Measurements from ENCODE around the gene GCK. TPM values are rescaled to one million over a fixed set of nuclear protein-coding genes. Genes with fewer than 3 reads are reported as not detected.

Gene GCK
- total RNA-seq, 2 donors from 2014 or later: 0.15 to 0.22 TPM

DNA sequence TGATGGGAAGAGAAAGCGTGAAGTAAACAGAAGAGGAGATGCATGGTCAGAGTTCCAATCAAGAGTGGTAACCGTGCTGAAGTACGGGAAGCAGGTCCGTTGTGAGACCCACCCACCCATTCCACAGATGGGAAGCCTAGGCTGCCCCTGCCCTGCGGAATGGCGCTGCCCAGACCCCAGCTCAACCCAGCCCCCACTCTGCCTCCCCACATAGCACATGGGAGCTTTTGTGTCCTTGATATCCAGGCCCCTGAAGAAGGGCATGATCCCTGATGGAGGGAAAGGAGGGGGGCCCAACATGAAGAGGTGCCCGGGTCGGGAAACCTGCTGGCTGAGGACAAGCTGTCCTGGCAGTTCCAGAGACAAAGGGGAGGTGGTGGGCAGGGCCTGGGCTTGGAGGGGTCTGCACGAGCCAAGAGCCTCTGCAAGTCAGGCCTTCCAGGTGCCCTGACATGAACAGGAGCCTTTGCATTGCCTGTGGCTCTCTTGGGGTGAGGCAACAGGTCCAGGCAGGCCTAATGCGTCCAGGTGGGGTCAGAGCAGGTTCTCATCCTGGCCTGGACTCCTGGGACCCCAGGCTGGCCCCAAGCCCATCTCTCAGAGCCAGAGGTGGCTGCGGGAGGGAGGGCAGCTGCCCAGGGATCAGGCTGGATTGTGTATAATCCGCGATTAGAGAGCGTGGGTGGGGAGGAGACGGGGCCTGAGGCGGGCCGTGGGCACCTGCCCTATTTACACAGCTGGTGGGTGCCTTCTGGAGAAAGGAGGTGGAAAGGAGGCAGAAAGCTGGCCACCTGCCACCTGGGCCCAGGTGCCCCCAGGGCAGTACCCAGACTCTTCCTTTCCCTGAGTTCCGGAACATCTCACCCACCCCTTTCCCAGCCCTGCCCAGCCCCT, 35.1 kb upstream of the GCK start:
- intact Hi-C loops (cut with DNase I, micrococcal nuclease): no loop called here
- ATAC-seq (no peak), DNase-seq (no peak)

DNA sequence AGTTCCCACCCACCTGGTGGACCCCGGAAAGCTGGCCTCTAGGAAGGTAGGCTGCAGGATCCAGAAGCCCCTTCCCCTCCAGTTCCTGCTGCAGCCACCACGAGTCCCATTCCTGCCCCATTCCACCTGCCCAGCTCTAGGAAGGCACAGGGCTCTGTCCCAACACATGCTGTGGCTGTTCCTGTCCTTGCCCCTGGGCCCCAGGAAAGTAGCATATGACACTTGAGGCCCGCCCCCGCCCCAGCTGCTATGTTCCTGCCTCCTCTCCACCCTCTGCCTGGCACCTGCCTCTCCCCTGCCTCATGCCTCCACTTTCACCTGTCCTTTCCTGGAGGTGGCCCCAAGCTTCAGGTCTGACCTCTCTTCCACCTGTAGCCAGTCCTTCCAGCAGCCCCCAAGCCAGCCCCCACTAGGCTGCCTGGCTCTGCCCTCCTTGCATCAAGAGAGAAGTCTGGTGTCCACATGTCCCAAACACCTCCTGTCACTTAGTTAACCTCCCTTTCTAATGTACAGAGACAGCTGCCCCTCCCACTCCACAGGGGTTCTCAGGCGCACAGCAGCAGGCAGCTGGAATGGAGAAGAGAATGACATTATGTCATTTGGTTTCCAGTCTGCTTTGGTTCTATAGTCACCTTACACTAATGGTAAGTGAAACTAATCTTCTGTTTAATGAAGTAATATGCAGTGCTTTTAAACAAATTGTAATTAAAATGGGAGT, 34.3 kb upstream of the GCK start:
- DNase-seq (no peak), ATAC-seq (no peak)
- intact Hi-C loops (cut with DNase I, micrococcal nuclease): no loop called here

DNA sequence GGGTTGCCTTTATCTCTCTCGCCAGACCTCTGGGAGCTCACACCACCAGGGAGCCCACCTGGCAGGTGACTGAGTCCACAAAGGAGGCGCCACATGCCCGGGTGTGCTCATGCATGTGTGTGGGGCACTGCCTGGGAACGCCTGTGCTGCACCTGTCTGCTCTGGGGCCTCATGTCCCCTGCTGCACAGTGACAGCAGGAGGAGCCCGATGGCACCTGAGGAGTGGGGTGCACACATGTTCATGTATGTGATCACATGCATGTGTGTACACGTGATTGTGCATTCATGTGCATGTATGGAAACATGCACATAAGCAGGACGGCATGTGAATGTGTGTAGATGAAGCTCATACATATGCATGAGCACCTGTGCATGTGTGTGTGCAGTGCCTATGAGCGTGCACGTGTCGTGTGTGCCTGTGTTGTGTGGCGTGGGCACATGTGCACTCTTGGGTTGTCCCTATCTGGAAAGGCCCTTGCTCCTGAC, 33.6 kb upstream of the GCK start:
- no peak for DNase-seq
- no peak for ATAC-seq
- intact Hi-C loops (cut with DNase I, micrococcal nuclease): no loop called here

DNA sequence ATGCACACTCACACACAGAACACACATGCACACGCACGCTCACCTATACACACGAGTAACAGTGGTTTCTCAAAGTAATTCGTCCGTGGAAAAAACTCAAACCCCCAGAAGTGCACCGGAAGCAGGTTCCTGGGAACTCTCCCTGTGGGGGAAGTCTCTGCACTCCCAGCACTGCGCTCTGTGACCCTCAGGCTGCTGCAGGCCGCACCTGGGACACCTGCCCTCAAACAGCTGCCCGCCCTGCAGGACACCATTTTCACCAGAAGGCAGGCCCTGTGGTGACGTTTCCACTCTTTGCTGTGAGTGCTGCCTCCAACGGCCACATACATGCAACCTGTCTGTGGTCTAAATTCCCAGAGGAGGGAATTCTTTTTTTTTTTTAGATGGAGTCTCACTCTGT, 32.8 kb upstream of the GCK start:
- ATAC-seq (no peak), DNase-seq (no peak)
- intact Hi-C loops (cut with DNase I, micrococcal nuclease): no loop called here

DNA sequence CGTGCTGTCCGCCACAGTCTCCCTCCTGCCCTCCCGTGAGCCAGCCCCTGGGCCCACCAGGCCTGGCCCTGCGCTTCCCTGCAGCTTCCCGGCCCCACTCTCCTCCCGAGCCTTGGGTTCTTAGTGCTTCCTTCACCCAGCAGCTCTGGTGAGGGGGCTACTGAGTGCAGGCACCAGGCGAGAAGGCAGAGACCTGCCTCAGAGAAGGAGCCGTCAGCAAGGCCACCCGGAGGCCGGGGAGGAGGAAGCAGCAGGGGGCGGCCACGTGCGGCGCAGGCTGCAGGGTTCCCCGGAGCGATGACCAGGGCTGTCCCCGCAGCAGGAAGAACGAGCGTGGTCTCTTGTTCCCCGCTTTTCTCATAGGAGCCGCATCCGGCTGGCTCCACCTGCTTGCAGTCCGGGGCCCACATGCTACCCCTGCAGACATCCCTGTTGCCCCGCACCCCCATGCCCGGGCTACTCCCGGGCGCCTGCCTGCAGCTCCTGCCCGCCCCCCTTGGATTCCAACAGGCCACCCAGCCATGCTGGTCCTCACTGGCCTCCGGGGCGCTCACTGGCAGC, 32.1 kb upstream of the GCK start:
- ATAC-seq (no peak), DNase-seq (no peak)
- intact Hi-C loops (cut with DNase I, micrococcal nuclease): no loop called here

DNA sequence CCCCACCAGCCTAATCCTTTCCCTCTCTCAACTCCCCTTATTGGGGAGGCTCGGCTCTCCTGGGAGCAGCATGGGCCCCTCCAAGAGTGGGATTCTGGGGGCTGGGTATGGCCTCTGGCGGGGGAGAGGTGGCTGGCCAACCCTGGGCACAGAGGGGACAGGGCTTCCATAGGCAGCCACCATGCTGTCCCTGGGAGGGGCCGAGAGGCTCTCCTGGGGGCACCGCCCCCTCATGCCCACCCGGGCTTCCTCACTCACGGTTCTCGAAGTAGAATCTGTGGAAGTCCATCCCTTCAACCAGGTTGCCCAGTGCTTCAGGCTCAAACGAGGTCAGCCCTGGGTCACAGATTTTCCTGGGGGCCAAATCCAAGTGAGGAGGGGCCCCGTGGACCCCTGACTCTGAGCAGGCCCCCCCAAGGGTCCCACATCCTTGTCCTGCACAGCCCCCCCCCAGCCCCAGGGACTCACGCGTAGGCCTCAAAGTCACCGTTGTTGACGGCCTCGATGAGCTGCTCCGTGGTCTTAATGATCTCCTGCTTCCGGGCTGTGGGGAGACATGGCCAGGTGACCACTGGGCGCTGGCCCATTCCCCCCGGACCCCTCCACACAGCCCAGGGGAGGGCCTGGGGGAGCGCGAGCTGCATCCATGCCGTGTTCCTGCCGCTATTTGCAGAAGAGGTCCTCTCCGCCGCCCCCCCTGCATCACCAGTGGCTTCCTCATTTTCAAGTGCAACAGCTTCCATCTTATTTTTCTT, 31.3 kb upstream of the GCK start:
- intact Hi-C loops (cut with DNase I, micrococcal nuclease): no loop called here
- no peak for DNase-seq
- ATAC-seq: no peak

DNA sequence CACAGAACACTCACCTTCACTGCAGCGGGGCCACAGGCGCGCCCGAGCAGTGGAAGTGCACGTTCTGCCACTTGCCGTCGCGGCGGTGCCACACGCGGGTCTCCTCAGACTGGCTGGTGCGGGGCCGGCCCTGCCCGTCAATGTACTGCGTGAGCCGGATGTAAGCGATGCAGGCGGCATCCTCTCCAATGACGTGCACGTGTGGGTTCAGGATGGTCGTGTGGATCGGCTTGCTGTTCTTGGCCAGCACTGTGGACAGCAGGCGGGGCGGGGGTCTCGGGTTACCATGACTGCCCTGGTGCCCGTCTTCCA, 30.8 kb upstream of the GCK start:
- ATAC-seq: no peak
- DNase-seq: no peak
- intact Hi-C loops (cut with DNase I, micrococcal nuclease): no loop called here

DNA sequence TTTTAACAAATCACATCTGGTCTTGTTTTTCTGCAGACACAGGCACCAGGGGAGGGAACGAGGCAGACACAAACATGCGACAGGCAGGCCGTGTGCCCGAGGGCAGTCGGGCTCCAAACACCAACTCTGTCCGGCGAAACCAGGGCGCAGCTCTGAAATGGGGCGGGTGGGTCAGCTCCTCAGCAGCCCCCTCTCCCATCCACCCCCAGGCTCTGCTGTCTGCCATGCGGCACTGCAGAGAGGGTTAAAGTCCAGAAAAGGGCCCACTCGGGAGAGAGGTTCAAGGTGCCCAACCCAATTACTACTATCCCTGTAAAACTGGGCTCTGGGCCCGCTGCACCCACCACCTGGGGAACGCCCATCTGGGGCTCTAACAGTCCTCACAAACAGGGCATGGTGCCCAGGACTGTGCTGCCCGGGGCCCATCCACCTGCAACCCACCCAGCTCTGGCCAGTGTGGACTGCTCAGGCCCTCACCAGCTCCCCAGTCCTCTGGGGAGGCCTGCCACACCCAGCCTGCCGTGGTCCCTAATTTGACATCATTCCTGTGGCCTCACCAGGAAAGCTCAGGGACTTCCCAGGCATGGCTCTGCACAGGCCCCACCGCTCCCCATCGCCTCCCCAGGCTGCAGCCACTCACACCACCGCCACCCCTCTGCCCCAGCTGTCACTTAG, 30.3 kb upstream of the GCK start:
- ATAC-seq (no peak), DNase-seq (peak in 1 of 2 donors; percentile 12)
- intact Hi-C loops (cut with DNase I, micrococcal nuclease): no loop called here

DNA sequence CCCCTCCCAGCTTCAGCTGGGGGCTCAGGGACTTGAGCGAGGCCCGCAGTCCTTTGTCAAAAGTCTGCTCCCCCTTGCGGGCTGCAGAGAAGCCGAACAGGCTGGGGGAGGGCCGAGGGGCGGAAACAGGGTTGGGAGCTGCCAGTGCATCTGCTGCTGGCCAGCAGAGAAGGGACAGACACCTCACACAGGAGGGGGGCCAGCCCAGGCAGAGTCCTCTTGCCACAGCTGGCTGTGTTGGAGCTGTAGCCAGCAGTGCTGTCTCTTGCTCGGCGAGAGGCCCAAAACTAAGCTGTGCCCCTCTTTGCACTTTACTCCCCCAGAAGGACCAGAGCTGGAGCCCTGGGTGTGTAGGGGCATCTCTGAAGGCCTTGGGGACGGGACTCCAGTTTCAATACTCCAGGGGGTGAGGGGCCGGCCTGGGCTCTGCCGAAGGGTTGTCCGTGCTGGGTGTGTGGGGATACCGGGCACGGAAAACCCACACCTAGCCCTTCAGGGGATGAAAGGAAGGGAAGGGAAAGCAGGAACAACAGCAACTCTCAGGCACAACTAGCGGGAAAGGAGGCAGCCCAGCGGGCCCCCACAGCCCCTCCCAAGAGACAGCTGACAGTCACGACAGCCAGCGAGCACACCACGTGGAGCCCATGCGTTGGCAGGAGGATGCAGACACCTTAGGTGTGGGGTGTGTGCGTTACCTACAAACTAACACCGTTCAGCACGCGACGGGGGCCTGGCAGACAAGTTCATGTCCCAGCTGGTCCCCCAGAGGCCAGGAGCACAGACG, 29.4 kb upstream of the GCK start:
- ATAC-seq (no peak), DNase-seq (peak in 1 of 2 donors; percentile 12)
- intact Hi-C loops (cut with DNase I, micrococcal nuclease): no loop called here

DNA sequence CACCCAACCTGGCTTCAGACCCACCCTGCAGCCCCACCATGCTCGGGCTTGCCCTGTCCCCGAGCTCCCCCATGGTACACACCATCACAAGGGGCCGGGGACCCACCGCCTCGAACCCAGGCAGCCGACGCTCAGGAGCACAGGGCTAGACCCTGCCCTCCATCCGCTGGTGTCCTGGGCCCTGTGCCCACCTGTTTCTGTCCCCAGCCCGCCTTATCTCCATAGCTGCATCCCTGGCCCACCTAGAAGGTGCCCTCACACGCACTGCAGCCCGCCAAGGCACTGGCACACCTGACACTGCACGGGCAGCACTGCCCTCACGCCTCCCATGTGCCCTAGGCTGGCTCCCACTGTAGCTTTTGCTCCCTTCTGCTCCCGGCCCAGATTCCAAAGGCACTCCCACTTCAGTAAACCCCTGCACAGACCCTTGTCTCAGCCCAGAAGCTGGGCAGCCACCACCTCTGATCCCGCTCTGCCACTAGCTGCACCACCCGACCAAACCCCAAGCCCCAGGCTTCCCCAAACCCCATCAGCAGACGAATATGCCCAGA, 28.7 kb upstream of the GCK start:
- intact Hi-C loops (cut with DNase I, micrococcal nuclease): no loop called here
- ATAC-seq (no peak), DNase-seq (peak in 1 of 2 donors; percentile 15)

DNA sequence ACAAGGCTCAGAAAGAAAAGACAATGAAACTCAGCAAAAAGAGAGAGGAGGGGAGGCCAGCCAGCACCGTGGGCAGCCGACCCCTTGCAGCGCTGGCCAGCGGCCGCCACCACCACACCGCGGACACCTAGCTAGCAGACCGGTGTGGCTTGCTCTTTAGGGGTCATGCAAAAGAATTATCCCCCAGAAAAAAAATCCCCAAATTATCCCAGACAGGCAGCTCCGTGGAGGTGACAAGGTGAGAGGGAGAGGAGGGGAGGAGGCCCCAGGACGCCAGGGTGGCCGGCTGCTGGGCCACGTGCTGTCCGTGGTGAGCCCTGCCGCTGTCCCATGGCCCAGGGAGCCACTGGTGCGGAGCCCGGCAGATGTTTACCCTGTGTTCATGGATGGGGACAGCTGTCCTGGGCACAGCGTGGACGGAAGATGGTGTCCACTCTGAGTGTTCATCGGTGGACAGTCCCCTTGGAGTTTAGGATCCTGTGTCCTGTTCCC, 28.0 kb upstream of the GCK start:
- intact Hi-C loops (cut with DNase I, micrococcal nuclease): no loop called here
- peak in 1 of 2 donors; percentile 5 for DNase-seq
- ATAC-seq: no peak

DNA sequence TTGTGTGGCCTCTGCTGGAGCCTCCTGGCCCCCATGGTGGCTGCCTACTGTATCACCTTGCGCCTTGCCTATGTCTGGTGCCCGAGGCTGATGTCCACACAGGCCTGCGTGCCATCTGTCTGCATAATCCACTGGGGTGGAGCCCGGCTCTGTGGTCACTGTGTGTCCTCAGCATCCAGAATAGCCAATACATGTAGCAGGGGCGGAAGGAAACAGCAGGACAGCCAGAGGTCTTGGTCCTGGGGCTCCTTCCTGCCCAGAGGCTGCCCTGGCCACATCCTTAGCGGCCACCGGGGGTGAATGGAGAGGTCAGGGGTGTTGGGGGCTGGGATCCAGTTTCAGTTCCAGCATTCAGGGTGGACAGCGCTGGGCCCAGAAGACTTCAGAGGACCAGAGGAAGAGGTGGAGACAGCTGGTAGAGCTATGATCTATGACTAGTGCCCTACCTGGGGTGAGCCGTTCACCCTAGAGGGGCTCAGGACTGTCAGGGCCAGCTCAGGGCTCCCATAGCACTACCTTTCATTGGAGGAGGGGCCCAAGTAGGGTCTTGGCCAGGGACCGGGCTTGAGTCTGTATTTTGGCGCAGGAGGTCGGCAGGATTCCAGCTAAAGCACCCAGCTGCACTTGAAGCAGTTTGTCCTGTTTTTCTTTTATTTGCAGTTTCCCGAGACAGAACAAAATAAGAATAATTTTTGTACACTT, 27.4 kb upstream of the GCK start:
- DNase-seq (peak in 1 of 2 donors; percentile 19), ATAC-seq (no peak)
- intact Hi-C loops (cut with DNase I, micrococcal nuclease): no loop called here

DNA sequence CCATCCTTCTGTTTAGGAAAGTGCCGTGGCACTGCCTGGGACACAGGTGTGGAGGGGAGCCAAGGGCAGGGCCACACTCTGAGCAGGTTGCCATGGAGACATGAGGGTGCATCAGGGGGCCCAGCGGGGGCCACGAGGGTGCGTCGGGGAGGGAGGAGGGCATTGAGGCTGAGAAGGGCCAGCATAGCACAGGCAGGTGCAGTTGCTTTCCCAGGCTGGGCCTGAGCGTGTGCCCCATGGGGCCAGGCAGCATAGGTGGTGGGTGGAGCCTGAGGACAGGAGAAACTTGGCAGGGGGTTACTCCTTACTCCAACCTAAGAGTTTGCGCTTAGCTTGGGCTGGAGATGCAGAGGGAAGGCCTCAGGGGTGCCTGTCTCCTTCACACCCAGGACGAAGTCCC, 26.8 kb upstream of the GCK start:
- intact Hi-C loops (cut with DNase I, micrococcal nuclease): no loop called here
- DNase-seq (peak in 1 of 2 donors; percentile 12), ATAC-seq (no peak)

DNA sequence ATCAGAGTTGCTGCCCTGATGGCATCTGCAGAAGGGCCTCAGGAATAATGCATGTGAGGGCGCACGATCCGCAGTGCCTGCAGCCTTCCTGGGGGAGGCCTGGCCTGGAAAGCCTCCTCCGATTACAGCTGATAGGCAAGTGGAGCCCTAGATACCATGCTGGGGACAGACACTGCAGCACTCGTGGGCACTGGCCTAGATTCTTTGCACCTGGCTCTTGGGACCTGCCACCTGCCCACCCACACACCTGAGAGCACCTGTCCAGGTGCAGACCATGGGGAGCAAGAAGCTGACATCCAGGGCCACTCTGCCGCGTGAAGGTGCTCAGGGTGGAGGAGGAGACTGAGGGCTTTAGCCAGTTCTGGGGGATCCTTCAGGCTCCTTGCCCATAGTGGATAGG, 26.3 kb upstream of the GCK start:
- ATAC-seq (no peak), DNase-seq (peak in 1 of 2 donors; percentile 10)
- intact Hi-C loops (cut with DNase I, micrococcal nuclease): no loop called here

DNA sequence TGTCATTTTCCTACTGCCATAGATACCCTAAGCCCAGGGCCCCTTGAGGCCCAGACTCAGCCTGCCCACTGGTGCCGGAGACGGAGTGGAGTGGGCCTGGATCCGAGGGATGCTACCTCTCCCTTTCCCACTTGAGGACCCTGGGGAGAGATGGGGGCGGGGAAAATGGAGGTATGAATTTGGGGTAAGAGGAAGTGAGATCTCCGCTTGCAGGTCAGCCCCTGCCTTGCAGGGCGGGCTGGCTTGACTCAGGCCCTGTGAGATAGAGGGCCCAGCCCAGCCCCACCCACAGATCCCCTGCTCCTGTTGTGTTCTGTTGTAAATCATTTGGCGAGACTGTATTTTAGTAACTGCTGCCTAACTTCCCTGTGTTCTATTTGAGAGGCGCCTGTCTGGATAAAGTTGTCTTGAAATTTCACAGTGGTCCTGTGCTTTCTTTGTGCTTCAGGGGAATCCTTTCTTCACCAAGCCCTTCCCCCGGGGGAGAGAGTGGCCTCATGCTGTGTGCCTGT, 24.7 kb upstream of the GCK start:
- peak; percentile 13 for ATAC-seq
- intact Hi-C loops (cut with DNase I, micrococcal nuclease): no loop called here
- DNase-seq: peak in 1 of 2 donors; percentile 18

DNA sequence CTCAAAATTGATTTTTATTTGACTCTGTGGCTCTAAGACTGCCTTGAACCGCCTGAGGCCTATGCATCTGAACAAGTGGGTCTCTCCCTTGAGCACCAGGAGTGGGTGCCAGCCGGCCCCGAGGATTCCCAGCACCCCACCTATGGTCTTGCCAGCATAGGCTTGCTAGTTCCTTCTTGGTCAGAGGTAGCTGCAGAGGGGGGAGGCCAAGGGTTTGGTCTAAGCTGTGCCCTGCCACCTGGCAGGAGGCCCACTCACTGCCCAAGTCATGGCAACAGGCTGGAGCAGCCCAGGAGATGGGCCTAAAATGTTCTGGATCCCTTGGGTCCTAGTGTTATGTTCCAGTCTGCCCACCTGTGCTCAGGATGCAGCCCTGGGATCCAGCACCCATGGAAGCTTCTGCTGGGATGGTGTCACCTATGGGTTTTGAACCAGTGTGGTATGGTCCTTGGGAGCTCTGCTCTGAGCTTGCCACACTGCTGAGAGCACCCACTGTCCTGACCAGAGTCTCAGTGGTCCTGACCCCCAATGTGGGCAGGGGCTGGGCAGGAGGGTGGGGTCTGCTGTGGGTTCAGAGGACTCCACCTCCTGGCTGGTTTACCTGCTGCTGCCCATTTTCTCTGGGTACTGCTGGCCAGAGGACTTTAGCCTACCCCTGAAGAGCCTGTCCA, 24.1 kb upstream of the GCK start:
- peak in 1 of 2 donors; percentile 18 for DNase-seq
- intact Hi-C loops (cut with DNase I, micrococcal nuclease): no loop called here
- peak; percentile 21 for ATAC-seq
